PFSK-1 (cell line): ENCODE results near the gene TDRD5.

ENCODE experiments used
- FOXP2 ChIP-seq: optimal IDR thresholded peaks from 2 replicates; pipeline ENCODE3; 2011; ENCODE audit warnings: borderline replicate concordance, control low read depth, inconsistent platforms; ENCODE audit not compliant: insufficient read depth; ENCODE audit errors: extremely low read length, extremely low read depth
- POLR2AphosphoS5 ChIP-seq: IDR thresholded peaks from 2 replicates; pipeline ENCODE4 v1.6.1; 2012; ENCODE audit warnings: low read depth, mild to moderate bottlenecking, control low read depth, low read length, moderate library complexity
- SIN3A ChIP-seq: IDR thresholded peaks from 2 replicates; pipeline ENCODE4 v1.6.1; 2012; ENCODE audit warnings: mild to moderate bottlenecking, low read length, moderate library complexity, borderline replicate concordance; ENCODE audit not compliant: insufficient read depth
- TAF1 ChIP-seq: IDR thresholded peaks from 2 replicates; pipeline ENCODE4 v1.6.1; 2012; ENCODE audit warnings: low read length, control low read depth, borderline replicate concordance; ENCODE audit not compliant: insufficient read depth
- TF ChIP-seq, protein P1 (sequence below), 2 experiments: IDR thresholded peaks; 2 replicates each; pipeline versions ENCODE4 v1.6.1 to v1.8.0; 2011 to 2012; ENCODE audit warnings: low read depth in 2 of 2, low read length in 2 of 2, control low read depth in 1 of 2, inconsistent platforms in 1 of 2, mild to moderate bottlenecking in 1 of 2, moderate library complexity in 1 of 2; ENCODE audit not compliant: insufficient read depth in 1 of 2

GRCh38 chr1:179547021-179547535 is 44.6 kb upstream of the TDRD5 start:
- TF ChIP-seq TAF1 (no peak), POLR2AphosphoS5 (no peak), SIN3A (no peak), FOXP2 (no peak)
- TF ChIP-seq, protein P1, sequence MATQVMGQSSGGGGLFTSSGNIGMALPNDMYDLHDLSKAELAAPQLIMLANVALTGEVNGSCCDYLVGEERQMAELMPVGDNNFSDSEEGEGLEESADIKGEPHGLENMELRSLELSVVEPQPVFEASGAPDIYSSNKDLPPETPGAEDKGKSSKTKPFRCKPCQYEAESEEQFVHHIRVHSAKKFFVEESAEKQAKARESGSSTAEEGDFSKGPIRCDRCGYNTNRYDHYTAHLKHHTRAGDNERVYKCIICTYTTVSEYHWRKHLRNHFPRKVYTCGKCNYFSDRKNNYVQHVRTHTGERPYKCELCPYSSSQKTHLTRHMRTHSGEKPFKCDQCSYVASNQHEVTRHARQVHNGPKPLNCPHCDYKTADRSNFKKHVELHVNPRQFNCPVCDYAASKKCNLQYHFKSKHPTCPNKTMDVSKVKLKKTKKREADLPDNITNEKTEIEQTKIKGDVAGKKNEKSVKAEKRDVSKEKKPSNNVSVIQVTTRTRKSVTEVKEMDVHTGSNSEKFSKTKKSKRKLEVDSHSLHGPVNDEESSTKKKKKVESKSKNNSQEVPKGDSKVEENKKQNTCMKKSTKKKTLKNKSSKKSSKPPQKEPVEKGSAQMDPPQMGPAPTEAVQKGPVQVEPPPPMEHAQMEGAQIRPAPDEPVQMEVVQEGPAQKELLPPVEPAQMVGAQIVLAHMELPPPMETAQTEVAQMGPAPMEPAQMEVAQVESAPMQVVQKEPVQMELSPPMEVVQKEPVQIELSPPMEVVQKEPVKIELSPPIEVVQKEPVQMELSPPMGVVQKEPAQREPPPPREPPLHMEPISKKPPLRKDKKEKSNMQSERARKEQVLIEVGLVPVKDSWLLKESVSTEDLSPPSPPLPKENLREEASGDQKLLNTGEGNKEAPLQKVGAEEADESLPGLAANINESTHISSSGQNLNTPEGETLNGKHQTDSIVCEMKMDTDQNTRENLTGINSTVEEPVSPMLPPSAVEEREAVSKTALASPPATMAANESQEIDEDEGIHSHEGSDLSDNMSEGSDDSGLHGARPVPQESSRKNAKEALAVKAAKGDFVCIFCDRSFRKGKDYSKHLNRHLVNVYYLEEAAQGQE (IDR thresholded peaks at IDR 0.05; ENCODE audit: insufficient read depth in 1 of 2, low read depth in 2 of 2, low read length in 2 of 2) = no peak
